CD4-positive, alpha-beta T cell (primary cell): ENCODE measurements around the gene PATJ. TPM values are rescaled to one million over a fixed set of nuclear protein-coding genes. Genes with fewer than 3 reads are reported as not detected.

ENCODE experiments used
- ATAC-seq: fragments of 200-7000 bp; cut with Tn5 transposase; one replicate; pipeline ENCODE4 v1.10.0; 2022; ENCODE audit warnings: mild to moderate bottlenecking; ENCODE audit not compliant: poor library complexity
- CTCF ChIA-PET: fragments of 350-600 bp; sonication (Branson Sonifier 250); formaldehyde crosslinking; loops from one replicate; lab custom pipeline; 2021; ENCODE audit warnings: antibody characterized with exemption, inconsistent platforms; lab: Charles Lee
- POLR2A ChIA-PET: fragments of 350-600 bp; sonication (Branson Sonifier 250); formaldehyde crosslinking; loops from one replicate; lab custom pipeline; 2021; ENCODE audit warnings: antibody characterized with exemption, inconsistent platforms; lab: Charles Lee
- DNase-seq, 14 experiments: peaks; one replicate each; pipeline ENCODE4 v3.0.0-alpha.2; 2013 to 2020; ENCODE audit warnings: mixed read lengths in 2 of 14
- H3K27ac ChIP-seq, 2 donors: one replicate each; pipeline versions ENCODE4 v1.5.1 to v1.7.0; 2013; ENCODE audit warnings: low read length in 2 of 2, low read depth in 1 of 2, mild to moderate bottlenecking in 1 of 2
- H3K27me3 ChIP-seq, 2 experiments: 1 replicate in 1 of 2; 2 replicates in 1 of 2; pipeline versions ENCODE4 v1.6.1 to v1.7.0; 2013; ENCODE audit warnings: low read length in 2 of 2, control low read depth in 1 of 2, mild to moderate bottlenecking in 1 of 2, moderate library complexity in 1 of 2; ENCODE audit not compliant: insufficient read depth in 2 of 2, control insufficient read depth in 1 of 2
- H3K36me3 ChIP-seq: one replicate; pipeline ENCODE4 v1.6.1; 2013; ENCODE audit warnings: low read length, control low read depth; ENCODE audit not compliant: insufficient read depth
- H3K4me1 ChIP-seq: one replicate; pipeline ENCODE4 v1.6.1; 2013; ENCODE audit warnings: low read length, control low read depth; ENCODE audit not compliant: insufficient read depth
- H3K4me3 ChIP-seq: one replicate; pipeline ENCODE4 v1.5.1; 2013; ENCODE audit warnings: mild to moderate bottlenecking, low read length, moderate library complexity
- H3K9me3 ChIP-seq, 2 experiments: 1 replicate in 1 of 2; 2 replicates in 1 of 2; pipeline versions ENCODE4 v1.6.1 to v1.7.0; 2013; ENCODE audit warnings: low read length in 2 of 2, mild to moderate bottlenecking in 2 of 2, control low read depth in 1 of 2, moderate library complexity in 1 of 2; ENCODE audit not compliant: control insufficient read depth in 1 of 2, insufficient read depth in 1 of 2
- H3K27ac Mint-ChIP-seq: one replicate; pipeline ENCODE4 v1.8.0; 2020; ENCODE audit warnings: mixed read lengths
- H3K27me3 Mint-ChIP-seq: one replicate; pipeline ENCODE4 v1.8.0; 2021; ENCODE audit warnings: mixed read lengths
- H3K36me3 Mint-ChIP-seq: one replicate; pipeline ENCODE4 v1.8.0; 2021; ENCODE audit warnings: low read depth, mixed read lengths
- H3K4me1 Mint-ChIP-seq: one replicate; pipeline ENCODE4 v1.8.0; 2021; ENCODE audit warnings: low read depth, mixed read lengths
- H3K4me3 Mint-ChIP-seq: one replicate; pipeline ENCODE4 v1.8.0; 2020; ENCODE audit warnings: mild to moderate bottlenecking, mixed read lengths
- H3K9me3 Mint-ChIP-seq: one replicate; pipeline ENCODE4 v1.8.0; 2020; ENCODE audit warnings: mixed read lengths
- intact Hi-C, 2 experiments: fragments of 100-400 bp; cut with DNase I in 1 of 2; cut with micrococcal nuclease in 1 of 2; formaldehyde crosslinking; loops; one replicate each; pipeline versions ENCODE4 v1.15.1 to v1.9.0; 2023 to 2025; cut with DNase I, micrococcal nuclease
- total RNA-seq, 174 experiments: library from RNA in 2 of 174; stranded (reverse) in 2 of 174; gene quantifications; one replicate each; pipeline ENCODE4 v1.2.3 and lab custom pipeline; 2021 to 2026
- TF ChIP-seq, protein P1 (sequence below): fragments of 200-600 bp; IDR thresholded peaks from one replicate; pipeline ENCODE4 v1.8.0; 2022; ENCODE audit warnings: antibody characterized with exemption, mild to moderate bottlenecking

Gene PATJ
- total RNA-seq, 2 experiments from 2014 or later, result 50.4 to 54.1 TPM

DNA sequence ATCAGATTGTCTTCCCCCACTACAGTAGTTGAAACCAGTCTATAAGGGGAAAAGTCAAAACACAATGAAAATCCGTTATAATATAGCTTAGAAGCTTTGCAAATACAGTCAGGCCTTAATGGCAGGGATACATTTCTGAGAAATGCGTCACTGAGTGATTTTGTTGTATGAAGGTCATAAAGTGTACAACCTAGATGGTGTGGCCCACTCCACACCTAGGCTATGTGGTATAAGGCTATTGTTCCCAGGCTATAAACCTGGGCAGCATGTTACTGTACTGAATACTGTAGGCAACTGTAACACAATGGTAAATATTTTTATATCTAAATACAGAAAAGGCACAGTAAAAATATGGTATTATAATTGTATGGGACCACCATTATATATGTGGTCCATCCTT lies 264.4 kb downstream of the PATJ start:
- Histone ChIP-seq H3K4me1 (no peaks in the 10 kb centered on the region), H3K9me3 (no peaks in the 10 kb centered on the region), H3K4me3 (no peak overlapping the region), H3K27me3 (no peaks in the 10 kb centered on the region), H3K27ac (no peak overlapping the region), H3K36me3 (no peaks in the 10 kb centered on the region)
- intact Hi-C loops, result no loop called here
- ATAC-seq, result no peak
- no peaks in the 10 kb centered on the region for H3K27me3 Mint-ChIP-seq
- no peaks in the 10 kb centered on the region for H3K9me3 Mint-ChIP-seq
- ChIA-PET CTCF (no interaction called here), POLR2A (no interaction called here)
- H3K27ac Mint-ChIP-seq, result no peak overlapping the region
- no peaks in the 10 kb centered on the region for H3K4me1 Mint-ChIP-seq
- TF ChIP-seq, protein P1, sequence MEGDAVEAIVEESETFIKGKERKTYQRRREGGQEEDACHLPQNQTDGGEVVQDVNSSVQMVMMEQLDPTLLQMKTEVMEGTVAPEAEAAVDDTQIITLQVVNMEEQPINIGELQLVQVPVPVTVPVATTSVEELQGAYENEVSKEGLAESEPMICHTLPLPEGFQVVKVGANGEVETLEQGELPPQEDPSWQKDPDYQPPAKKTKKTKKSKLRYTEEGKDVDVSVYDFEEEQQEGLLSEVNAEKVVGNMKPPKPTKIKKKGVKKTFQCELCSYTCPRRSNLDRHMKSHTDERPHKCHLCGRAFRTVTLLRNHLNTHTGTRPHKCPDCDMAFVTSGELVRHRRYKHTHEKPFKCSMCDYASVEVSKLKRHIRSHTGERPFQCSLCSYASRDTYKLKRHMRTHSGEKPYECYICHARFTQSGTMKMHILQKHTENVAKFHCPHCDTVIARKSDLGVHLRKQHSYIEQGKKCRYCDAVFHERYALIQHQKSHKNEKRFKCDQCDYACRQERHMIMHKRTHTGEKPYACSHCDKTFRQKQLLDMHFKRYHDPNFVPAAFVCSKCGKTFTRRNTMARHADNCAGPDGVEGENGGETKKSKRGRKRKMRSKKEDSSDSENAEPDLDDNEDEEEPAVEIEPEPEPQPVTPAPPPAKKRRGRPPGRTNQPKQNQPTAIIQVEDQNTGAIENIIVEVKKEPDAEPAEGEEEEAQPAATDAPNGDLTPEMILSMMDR, result no peak
- no peak for DNase-seq
- no peak overlapping the region for H3K4me3 Mint-ChIP-seq
- H3K36me3 Mint-ChIP-seq, result peaks cover 60% of the 10 kb centered on the region

DNA sequence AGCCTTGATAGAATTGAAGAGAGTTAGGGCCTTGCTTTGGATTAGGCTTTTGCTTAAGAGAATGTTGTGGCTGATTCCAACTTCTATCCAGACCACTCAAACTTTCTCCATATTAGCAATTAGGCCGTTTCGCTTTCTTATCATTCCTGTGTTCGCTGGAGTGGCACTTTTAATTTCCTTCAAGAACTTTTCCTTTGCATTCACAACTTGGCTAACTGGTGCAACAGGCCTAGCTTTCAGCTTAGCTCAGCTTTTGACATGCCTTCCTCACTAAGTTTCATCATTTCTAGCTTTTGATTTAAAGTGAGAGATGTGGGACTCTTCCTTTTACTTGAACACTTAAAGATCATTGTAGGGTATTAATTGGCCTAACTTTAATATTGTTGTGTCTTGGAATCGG lies 268.7 kb downstream of the PATJ start:
- no peak for DNase-seq

DNA sequence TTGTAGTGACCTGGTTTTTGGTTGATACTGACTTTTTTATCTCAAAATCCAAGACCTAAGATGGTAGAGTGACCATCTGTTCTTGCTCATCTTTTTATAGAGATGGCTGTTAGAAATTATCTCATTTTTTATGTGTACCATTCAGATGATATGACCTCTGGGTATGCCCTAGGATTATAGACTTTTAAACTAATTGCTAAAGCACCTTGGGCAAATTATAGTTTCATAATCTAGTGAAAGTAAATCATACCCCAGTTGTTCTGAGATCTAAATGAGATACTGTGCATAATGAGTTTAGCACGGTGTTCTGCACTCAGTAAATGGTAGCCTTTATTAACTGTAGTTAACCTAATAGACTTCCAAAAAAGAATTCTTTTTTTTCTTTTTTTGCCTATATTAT lies 269.8 kb downstream of the PATJ start:
- Histone ChIP-seq H3K36me3 (peaks cover 4% of the 10 kb centered on the region), H3K4me1 (no peaks in the 10 kb centered on the region), H3K27ac (no peak overlapping the region), H3K9me3 (no peaks in the 10 kb centered on the region), H3K4me3 (no peak overlapping the region), H3K27me3 (no peaks in the 10 kb centered on the region)
- ATAC-seq, result no peak
- no peak for DNase-seq
- Mint-ChIP-seq H3K4me3 (no peak overlapping the region), H3K27me3 (no peaks in the 10 kb centered on the region), H3K4me1 (no peaks in the 10 kb centered on the region), H3K27ac (no peak overlapping the region), H3K9me3 (no peaks in the 10 kb centered on the region), H3K36me3 (peaks cover 47% of the 10 kb centered on the region)
- intact Hi-C loops, result no loop called here
- CTCF ChIA-PET, result no interaction called here
- TF ChIP-seq, protein P1, result no peak
- POLR2A ChIA-PET, result interaction anchor here (0.6 kb wide), 1 partner anchor 17 kb away, joined by 3 read pairs; no protein-coding TSS in a partner anchor

More for the DNA sequence above, 268.7 kb downstream of the PATJ start:
- no peak overlapping the region for H3K27ac Mint-ChIP-seq
- TF ChIP-seq, protein P1, result no peak
- H3K4me3 Mint-ChIP-seq, result no peak overlapping the region
- Histone ChIP-seq H3K4me1 (no peaks in the 10 kb centered on the region), H3K27me3 (no peaks in the 10 kb centered on the region), H3K27ac (no peak overlapping the region), H3K36me3 (peaks cover 4% of the 10 kb centered on the region), H3K4me3 (no peak overlapping the region), H3K9me3 (no peaks in the 10 kb centered on the region)
- no peaks in the 10 kb centered on the region for H3K4me1 Mint-ChIP-seq
- ATAC-seq, result no peak
- CTCF ChIA-PET, result no interaction called here
- H3K36me3 Mint-ChIP-seq, result peaks cover 45% of the 10 kb centered on the region
- intact Hi-C loops, result no loop called here
- H3K27me3 Mint-ChIP-seq, result no peaks in the 10 kb centered on the region
- POLR2A ChIA-PET, result no interaction called here
- H3K9me3 Mint-ChIP-seq, result no peaks in the 10 kb centered on the region
